Measurements from ENCODE around the gene PABPN1.

DNA sequence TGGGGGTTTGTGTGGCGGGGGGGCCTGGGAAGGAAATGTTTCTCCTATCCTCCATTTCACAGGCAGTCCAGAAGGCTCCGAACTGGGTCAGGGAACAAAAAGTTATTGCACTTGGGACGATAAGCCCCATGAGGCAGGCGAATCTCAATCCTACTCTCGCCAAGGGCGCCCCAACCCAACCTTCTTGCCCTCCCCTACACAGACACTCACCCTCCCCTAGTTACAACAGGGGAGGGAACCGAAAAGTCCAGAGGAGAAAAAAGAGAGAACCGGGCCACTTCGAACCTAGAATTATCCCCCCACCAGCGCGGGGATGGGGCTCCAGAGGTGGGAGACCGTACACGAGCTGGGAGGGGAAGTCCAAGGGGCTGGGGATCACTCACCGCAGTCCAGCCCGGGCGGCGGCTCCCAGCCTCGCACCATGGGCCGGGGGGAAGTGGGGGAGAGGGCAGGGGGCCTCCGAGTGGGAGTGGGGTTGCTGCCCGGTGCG is 35.7 kb upstream of the PABPN1 start:
- no peak for TF ChIP-seq ZNF274 (IDR thresholded peaks at IDR 0.05; ENCODE audit: low read depth, low read length)
- no peak for TF ChIP-seq YY1 (IDR thresholded peaks at IDR 0.05; ENCODE audit: insufficient read depth, insufficient read length)
- TF ChIP-seq SUZ12 (IDR thresholded peaks at IDR 0.05; ENCODE audit: extremely low read depth, insufficient read depth, insufficient read length) = no peak
